DOHH2 (cell line): ENCODE measurements around the gene PLB1.

Source experiments
- H3F3A ChIP-seq: fragments of 200-600 bp; sonication (generic), shearing (Covaris generic); 2 replicates; pipeline ENCODE4 v1.6.0; 2016; ENCODE audit warnings: antibody characterized with exemption, mild to moderate bottlenecking; ENCODE audit not compliant: control insufficient read depth, insufficient read depth
- H3K27ac ChIP-seq: fragments of 200-600 bp; sonication (generic); 2 replicates; pipeline ENCODE4 v1.5.1; 2014; ENCODE audit warnings: low read depth, mild to moderate bottlenecking, low read length, moderate library complexity
- H3K27me3 ChIP-seq: fragments of 200-600 bp; sonication (generic); 2 replicates; pipeline ENCODE4 v1.6.1; 2014; ENCODE audit warnings: mild to moderate bottlenecking, low read length, mixed read lengths; ENCODE audit not compliant: control insufficient read depth
- H3K36me3 ChIP-seq: fragments of 200-600 bp; sonication (generic); 2 replicates; pipeline ENCODE4 v1.6.1; 2014; ENCODE audit warnings: mild to moderate bottlenecking, low read length, moderate library complexity, mixed read lengths; ENCODE audit not compliant: control insufficient read depth
- H3K4me1 ChIP-seq: fragments of 200-600 bp; sonication (generic); 2 replicates; pipeline ENCODE4 v1.6.1; 2014; ENCODE audit warnings: mild to moderate bottlenecking, low read length, mixed read lengths; ENCODE audit not compliant: control insufficient read depth
- H3K4me2 ChIP-seq: fragments of 200-600 bp; sonication (generic); 2 replicates; pipeline ENCODE4 v1.6.0; 2014; ENCODE audit warnings: mild to moderate bottlenecking, low read length, moderate library complexity
- H3K4me3 ChIP-seq: fragments of 200-600 bp; sonication (generic); 2 replicates; pipeline ENCODE4 v1.5.1; 2014; ENCODE audit warnings: mild to moderate bottlenecking, low read length, mixed read lengths
- H3K79me2 ChIP-seq: fragments of 200-600 bp; sonication (generic); 2 replicates; pipeline ENCODE4 v1.6.1; 2014; ENCODE audit warnings: mild to moderate bottlenecking, low read length, mixed read lengths; ENCODE audit not compliant: control insufficient read depth
- H3K9me2 ChIP-seq: fragments of 200-600 bp; sonication (generic); replicated peaks from 2 replicates; pipeline ENCODE4 v1.6.1; 2014; ENCODE audit warnings: mild to moderate bottlenecking, low read length, mixed read lengths; ENCODE audit not compliant: control insufficient read depth
- H3K9me3 ChIP-seq: fragments of 200-600 bp; sonication (generic); 2 replicates; pipeline ENCODE4 v1.6.1; 2014; ENCODE audit warnings: antibody characterized with exemption, low read length, mixed read lengths; ENCODE audit not compliant: control insufficient read depth, insufficient read depth
- H4K20me1 ChIP-seq: fragments of 200-600 bp; sonication (generic); 2 replicates; pipeline ENCODE4 v1.6.0; 2014; ENCODE audit warnings: low read depth, mild to moderate bottlenecking, antibody characterized with exemption, low read length, moderate library complexity; ENCODE audit not compliant: control insufficient read depth, insufficient read depth
- EZH2phosphoT487 ChIP-seq: fragments of 200-600 bp; sonication (generic); IDR thresholded peaks from 2 replicates; pipeline ENCODE4 v1.6.1; 2017; ENCODE audit warnings: borderline replicate concordance, mild to moderate bottlenecking, antibody characterized with exemption, low read length, moderate library complexity, mixed read lengths
- TF ChIP-seq, protein P1 (sequence below): fragments of 200-600 bp; sonication (generic); IDR thresholded peaks from one replicate; pipeline ENCODE4 v1.5.1; 2014; ENCODE audit warnings: antibody characterized with exemption, mild to moderate bottlenecking, low read depth, low read length; ENCODE audit not compliant: poor library complexity, severe bottlenecking

The PLB1 gene

DNA sequence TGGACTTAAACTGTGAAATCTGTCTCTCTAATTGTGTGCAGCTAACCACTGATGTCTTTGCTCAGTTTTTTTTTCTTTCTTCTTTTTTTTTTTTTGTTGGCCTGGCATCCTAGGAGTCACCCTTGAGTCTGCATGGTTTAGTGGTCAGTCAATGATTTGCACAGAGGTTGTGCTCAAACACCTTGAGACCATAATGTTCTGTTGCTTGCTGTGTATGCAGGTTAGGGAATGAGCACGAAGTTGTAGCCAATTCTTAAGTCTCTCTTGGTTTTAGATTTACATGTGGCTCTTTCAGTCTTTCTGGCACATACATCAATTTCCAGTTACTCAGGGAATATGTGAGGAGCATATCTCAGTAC is 16.7 kb downstream of the PLB1 start:
- Histone ChIP-seq H3K79me2 (no peaks in the 10 kb centered on the region), H3K9me2 (no peaks in the 10 kb centered on the region), H3K4me2 (no peak overlapping the region), H3K4me1 (no peaks in the 10 kb centered on the region), H3K9me3 (no peaks in the 10 kb centered on the region), H3K27me3 (peaks cover 2% of the 10 kb centered on the region; the same call in 1 of the 2 replicates), H3F3A (no peaks in the 10 kb centered on the region), H3K36me3 (no peaks in the 10 kb centered on the region), H3K27ac (no peak overlapping the region), H4K20me1 (no peaks in the 10 kb centered on the region), H3K4me3 (no peak overlapping the region)
- TF ChIP-seq, protein P1, sequence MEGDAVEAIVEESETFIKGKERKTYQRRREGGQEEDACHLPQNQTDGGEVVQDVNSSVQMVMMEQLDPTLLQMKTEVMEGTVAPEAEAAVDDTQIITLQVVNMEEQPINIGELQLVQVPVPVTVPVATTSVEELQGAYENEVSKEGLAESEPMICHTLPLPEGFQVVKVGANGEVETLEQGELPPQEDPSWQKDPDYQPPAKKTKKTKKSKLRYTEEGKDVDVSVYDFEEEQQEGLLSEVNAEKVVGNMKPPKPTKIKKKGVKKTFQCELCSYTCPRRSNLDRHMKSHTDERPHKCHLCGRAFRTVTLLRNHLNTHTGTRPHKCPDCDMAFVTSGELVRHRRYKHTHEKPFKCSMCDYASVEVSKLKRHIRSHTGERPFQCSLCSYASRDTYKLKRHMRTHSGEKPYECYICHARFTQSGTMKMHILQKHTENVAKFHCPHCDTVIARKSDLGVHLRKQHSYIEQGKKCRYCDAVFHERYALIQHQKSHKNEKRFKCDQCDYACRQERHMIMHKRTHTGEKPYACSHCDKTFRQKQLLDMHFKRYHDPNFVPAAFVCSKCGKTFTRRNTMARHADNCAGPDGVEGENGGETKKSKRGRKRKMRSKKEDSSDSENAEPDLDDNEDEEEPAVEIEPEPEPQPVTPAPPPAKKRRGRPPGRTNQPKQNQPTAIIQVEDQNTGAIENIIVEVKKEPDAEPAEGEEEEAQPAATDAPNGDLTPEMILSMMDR = no peak
- TF ChIP-seq EZH2phosphoT487 = no peak

DNA sequence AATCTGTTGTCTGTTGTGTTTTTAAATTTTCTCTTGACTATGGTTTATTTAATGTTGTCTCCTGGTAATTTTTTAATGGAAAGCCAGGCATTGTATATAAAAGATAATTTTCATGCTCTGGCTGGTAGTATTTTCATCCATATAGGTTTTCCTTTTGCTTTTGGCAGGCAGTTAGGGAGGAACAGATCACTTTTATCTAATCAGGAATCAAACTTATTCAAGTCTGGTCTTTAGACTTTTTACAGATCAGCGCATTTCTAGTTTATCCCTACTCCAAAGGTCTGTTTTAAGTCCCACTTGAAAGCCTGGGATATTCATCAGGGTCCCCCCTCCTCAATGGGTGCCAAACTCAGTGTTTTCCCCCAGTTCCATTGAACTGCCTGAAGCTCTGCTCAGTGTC is 17.2 kb downstream of the PLB1 start:
- no peak overlapping the region for H3K27ac ChIP-seq
- no peaks in the 10 kb centered on the region for H3F3A ChIP-seq
- H3K4me3 ChIP-seq = no peak overlapping the region
- H3K4me2 ChIP-seq = no peak overlapping the region
- H3K79me2 ChIP-seq = no peaks in the 10 kb centered on the region
- no peaks in the 10 kb centered on the region for H3K36me3 ChIP-seq
- no peak for TF ChIP-seq EZH2phosphoT487
- TF ChIP-seq, protein P1 = no peak
- no peaks in the 10 kb centered on the region for H4K20me1 ChIP-seq
- H3K9me3 ChIP-seq = no peaks in the 10 kb centered on the region
- H3K27me3 ChIP-seq = no peaks in the 10 kb centered on the region; the same call in 1 of the 2 replicates
- no peaks in the 10 kb centered on the region for H3K9me2 ChIP-seq
- no peaks in the 10 kb centered on the region for H3K4me1 ChIP-seq

DNA sequence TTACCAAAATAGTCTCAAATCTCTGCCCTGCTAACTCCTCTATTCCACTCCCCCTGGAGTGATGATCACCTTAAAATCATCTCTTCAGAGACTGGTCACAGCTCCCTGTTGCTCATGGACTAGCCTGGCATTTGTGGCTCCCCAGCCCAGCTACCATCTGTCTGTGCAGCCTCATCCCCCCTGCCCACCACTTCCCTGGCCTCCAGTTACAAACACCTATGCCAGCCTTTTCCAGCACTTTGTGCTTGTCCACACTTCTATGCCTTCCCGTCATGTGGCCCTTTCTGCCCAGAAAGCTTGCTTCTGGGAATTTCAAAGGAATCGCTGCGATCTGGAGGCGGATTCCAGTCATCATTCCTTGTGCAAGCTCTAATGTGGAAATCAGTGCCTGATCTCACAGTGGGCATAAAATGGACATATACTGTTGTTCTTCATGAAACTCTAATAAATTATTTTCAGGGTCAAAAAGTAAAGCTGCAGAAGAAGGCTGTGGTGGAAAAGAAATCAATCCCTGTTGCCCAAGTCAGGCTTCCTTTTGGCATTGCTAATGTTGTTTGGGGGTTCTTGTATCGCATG is 19.4 kb downstream of the PLB1 start:
- Histone ChIP-seq H3K9me2 (no peaks in the 10 kb centered on the region), H4K20me1 (no peaks in the 10 kb centered on the region), H3K4me2 (no peak overlapping the region), H3K27ac (no peak overlapping the region), H3K36me3 (no peaks in the 10 kb centered on the region), H3K79me2 (no peaks in the 10 kb centered on the region), H3K9me3 (no peaks in the 10 kb centered on the region), H3K4me1 (no peaks in the 10 kb centered on the region), H3K27me3 (no peaks in the 10 kb centered on the region), H3K4me3 (no peak overlapping the region), H3F3A (no peaks in the 10 kb centered on the region)
- no peak for TF ChIP-seq EZH2phosphoT487
- TF ChIP-seq, protein P1 = no peak
